ENCODE results near the gene HS3ST5.
A peak's percentile ranks its signal among the peaks of the same experiment; 100 is the strongest.

The HS3ST5 gene

DNA sequence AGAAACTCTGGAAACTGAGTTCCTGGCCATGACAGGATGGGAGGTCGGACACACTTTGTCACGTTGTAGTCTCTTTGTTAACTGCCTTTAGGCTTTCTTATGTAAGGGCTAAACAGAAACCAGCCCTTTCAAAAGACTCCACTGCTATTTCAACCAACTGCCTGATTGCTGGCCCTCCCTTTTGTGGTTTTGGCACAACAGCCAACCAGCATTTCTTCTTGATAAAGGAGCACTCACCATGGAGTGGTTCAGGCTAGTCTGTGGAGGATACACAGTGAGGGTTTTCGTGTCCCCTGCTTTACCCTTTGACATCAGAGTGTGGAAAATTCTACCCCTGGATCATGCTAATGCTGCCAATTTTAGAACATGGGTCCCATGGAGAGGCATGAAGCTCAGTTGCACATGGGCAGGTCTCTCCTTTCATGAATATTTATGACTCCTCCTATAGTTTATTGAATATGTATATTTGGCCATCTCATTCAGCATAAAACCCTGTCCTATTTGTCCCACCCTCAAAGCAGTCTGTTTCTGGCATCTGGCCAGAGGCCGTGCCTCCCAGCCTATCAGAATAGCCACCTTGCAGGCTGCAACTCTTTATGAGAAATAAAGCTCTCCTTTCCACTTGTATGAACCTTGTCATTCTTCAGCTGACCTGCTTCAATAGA is 148.3 kb downstream of the HS3ST5 start:
- FAIRE-seq, result no peak
- TF ChIP-seq POLR2A (IDR thresholded peaks at IDR 0.05; ENCODE audit: low read depth, low read length) (no peak), POU2F2 (IDR thresholded peaks at IDR 0.05; ENCODE audit: low read depth, low read length) (no peak), TAF1 (IDR thresholded peaks at IDR 0.05; ENCODE audit: low read depth, low read length) (no peak), POLR2AphosphoS5 (IDR thresholded peaks at IDR 0.05; ENCODE audit: low read depth, low read length) (no peak)
- DNase-seq (ENCODE audit: insufficient read length, low spot score), result no peak

DNA sequence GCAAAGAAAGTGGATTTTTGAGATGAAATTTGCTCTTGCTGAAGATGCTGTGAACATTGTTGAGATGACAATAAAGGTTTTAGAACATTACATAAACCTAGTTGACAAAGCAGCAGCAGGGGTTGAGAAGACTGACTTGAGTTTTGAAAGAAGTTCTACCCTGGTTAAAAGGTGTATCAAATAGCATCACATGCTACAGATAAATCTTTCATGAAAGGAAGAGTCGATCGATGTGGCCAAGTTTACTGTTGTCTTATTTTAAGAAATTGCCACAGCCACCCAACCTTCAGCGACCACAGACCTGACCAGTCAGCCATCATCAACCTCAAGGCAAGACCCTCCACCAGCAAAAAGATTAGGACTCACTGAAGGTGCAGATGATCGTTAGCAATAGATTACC is 155.3 kb downstream of the HS3ST5 start:
- TF ChIP-seq POLR2A (IDR thresholded peaks at IDR 0.05; ENCODE audit: low read depth, low read length) (no peak), POLR2AphosphoS5 (IDR thresholded peaks at IDR 0.05; ENCODE audit: low read depth, low read length) (no peak), POU2F2 (IDR thresholded peaks at IDR 0.05; ENCODE audit: low read depth, low read length) (no peak), SPI1 (IDR thresholded peaks at IDR 0.05; ENCODE audit: low read depth, low read length) (no peak), TAF1 (IDR thresholded peaks at IDR 0.05; ENCODE audit: low read depth, low read length) (no peak), PAX5 (IDR thresholded peaks at IDR 0.05; ENCODE audit: insufficient read depth, low read length, severe bottlenecking) (no peak)
- FAIRE-seq (no peak), DNase-seq (ENCODE audit: insufficient read length, low spot score) (no peak)

- no peak for TF ChIP-seq PAX5 (IDR thresholded peaks at IDR 0.05; ENCODE audit: insufficient read depth, low read length, severe bottlenecking)
- TF ChIP-seq TAF1 (IDR thresholded peaks at IDR 0.05; ENCODE audit: low read depth, low read length), result no peak
- no peak for DNase-seq (ENCODE audit: insufficient read length, low spot score)
- FAIRE-seq, result no peak
Observed at GRCh38 chr6:114181664-114182063, 161.2 kb downstream of the HS3ST5 start.

GRCh38 chr6:114179411-114179810 is 163.4 kb downstream of the HS3ST5 start:
- TF ChIP-seq TAF1 (IDR thresholded peaks at IDR 0.05; ENCODE audit: low read depth, low read length) (no peak), SPI1 (IDR thresholded peaks at IDR 0.05; ENCODE audit: low read depth, low read length) (no peak), POLR2A (IDR thresholded peaks at IDR 0.05; ENCODE audit: low read depth, low read length) (no peak), POLR2AphosphoS5 (IDR thresholded peaks at IDR 0.05; ENCODE audit: low read depth, low read length) (no peak), POU2F2 (IDR thresholded peaks at IDR 0.05; ENCODE audit: low read depth, low read length) (no peak), PAX5 (IDR thresholded peaks at IDR 0.05; ENCODE audit: insufficient read depth, low read length, severe bottlenecking) (no peak)
- no peak for FAIRE-seq
- no peak for DNase-seq (ENCODE audit: insufficient read length, low spot score)

- no peak for DNase-seq (ENCODE audit: insufficient read length, low spot score)
- TF ChIP-seq SPI1 (IDR thresholded peaks at IDR 0.05; ENCODE audit: low read depth, low read length) (0 out of 2 replicates have a peak, but pooled peaks have one; percentile 3), POU2F2 (IDR thresholded peaks at IDR 0.05; ENCODE audit: low read depth, low read length) (no peak)
- no peak for FAIRE-seq
Observed at GRCh38 chr6:114176726-114177125, 166.1 kb downstream of the HS3ST5 start.

DNA sequence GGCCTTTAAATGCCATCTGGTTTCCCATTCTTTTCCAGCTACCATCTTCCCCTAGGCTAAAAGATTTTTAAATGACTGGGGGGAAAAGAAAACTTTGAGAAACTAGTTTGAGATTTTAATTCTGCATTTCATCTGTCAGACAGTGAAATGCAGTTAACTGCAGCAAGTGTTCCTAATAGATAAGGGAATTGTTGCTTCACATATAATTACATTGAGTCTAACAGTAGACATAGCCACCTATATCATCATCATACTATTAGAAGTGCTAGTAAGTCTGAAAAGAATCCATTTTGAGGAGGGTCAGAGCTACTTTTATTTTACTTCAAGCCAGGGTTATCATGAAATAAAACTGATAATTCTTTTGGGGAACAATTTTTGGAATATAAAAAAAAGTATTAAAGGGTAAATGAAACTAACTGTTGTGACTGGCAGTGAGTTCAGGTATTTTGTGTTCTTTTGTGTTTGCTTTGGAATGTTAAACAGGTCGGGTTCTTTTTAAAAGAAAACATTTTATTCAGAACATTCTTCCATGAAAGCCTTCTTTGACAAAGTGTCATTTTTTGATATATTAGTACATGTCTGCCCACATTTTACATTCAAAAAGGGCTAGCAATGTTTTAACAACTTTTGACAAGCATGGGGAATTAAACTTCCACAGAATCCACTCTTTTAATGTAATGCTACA is 170.1 kb downstream of the HS3ST5 start:
- TF ChIP-seq TAF1 (IDR thresholded peaks at IDR 0.05; ENCODE audit: low read depth, low read length), result no peak
- no peak for TF ChIP-seq POU2F2 (IDR thresholded peaks at IDR 0.05; ENCODE audit: low read depth, low read length)
- no peak for TF ChIP-seq POLR2AphosphoS5 (IDR thresholded peaks at IDR 0.05; ENCODE audit: low read depth, low read length)
- no peak for TF ChIP-seq POLR2A (IDR thresholded peaks at IDR 0.05; ENCODE audit: low read depth, low read length)
- no peak for TF ChIP-seq SPI1 (IDR thresholded peaks at IDR 0.05; ENCODE audit: low read depth, low read length)
- TF ChIP-seq PAX5 (IDR thresholded peaks at IDR 0.05; ENCODE audit: insufficient read depth, low read length, severe bottlenecking), result no peak
- no peak for FAIRE-seq

GRCh38 chr6:114171473-114171872 is 171.3 kb downstream of the HS3ST5 start:
- DNase-seq (ENCODE audit: insufficient read length, low spot score) (no peak), FAIRE-seq (no peak)
- TF ChIP-seq POU2F2 (IDR thresholded peaks at IDR 0.05; ENCODE audit: low read depth, low read length) (no peak), PAX5 (IDR thresholded peaks at IDR 0.05; ENCODE audit: insufficient read depth, low read length, severe bottlenecking) (no peak)

More for the DNA sequence above, 170.1 kb downstream of the HS3ST5 start:
- DNase-seq (ENCODE audit: insufficient read length, low spot score), result no peak

DNA sequence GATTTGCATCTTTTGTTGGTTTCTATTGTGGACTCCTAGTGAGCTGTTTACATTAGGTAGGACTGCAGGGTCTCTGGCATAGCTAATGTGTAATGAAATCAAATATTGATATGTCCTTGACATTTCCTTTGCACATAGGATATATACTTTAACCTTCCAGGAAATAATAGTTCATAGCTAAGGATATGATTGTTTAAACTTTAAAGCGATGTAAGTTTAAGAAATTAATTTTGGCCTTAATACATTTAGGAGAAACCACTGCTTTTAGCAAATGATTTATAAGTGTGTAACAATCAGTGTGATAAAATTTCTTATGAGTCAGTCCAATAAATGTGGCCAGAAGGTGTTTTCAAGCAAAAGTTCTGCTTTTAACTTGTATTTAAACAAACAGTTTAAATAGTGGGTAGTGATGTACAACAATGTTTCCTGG is 171.8 kb downstream of the HS3ST5 start:
- FAIRE-seq (no peak), DNase-seq (ENCODE audit: insufficient read length, low spot score) (no peak)
- TF ChIP-seq POU2F2 (IDR thresholded peaks at IDR 0.05; ENCODE audit: low read depth, low read length) (no peak), POLR2A (IDR thresholded peaks at IDR 0.05; ENCODE audit: low read depth, low read length) (no peak), PAX5 (IDR thresholded peaks at IDR 0.05; ENCODE audit: insufficient read depth, low read length, severe bottlenecking) (no peak), TAF1 (IDR thresholded peaks at IDR 0.05; ENCODE audit: low read depth, low read length) (no peak), SPI1 (IDR thresholded peaks at IDR 0.05; ENCODE audit: low read depth, low read length) (no peak), POLR2AphosphoS5 (IDR thresholded peaks at IDR 0.05; ENCODE audit: low read depth, low read length) (no peak)

DNA sequence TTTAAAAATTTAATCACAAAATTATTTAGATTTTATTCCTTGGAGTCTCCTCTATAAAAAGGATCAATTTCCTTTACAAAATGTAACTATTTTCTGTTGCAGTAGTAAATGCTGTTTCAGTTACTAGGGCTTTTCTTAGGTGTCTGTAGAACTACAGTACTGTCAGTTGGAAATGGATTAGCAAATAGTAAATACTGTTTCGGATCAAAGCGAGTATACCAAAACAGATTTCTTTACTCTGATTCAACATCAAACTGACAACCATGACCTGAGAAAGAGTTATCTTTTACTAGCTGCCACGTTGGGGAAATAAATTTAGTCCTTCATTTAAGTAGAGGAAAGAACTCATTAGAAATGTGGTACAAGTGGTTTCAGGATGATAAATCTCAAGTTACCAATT is 172.5 kb downstream of the HS3ST5 start:
- TF ChIP-seq POLR2AphosphoS5 (IDR thresholded peaks at IDR 0.05; ENCODE audit: low read depth, low read length) (no peak), POU2F2 (IDR thresholded peaks at IDR 0.05; ENCODE audit: low read depth, low read length) (no peak), SPI1 (IDR thresholded peaks at IDR 0.05; ENCODE audit: low read depth, low read length) (no peak), POLR2A (IDR thresholded peaks at IDR 0.05; ENCODE audit: low read depth, low read length) (no peak), PAX5 (IDR thresholded peaks at IDR 0.05; ENCODE audit: insufficient read depth, low read length, severe bottlenecking) (no peak), TAF1 (IDR thresholded peaks at IDR 0.05; ENCODE audit: low read depth, low read length) (no peak)
- FAIRE-seq, result no peak

GRCh38 chr6:114169763-114170162 is 173.1 kb downstream of the HS3ST5 start:
- TF ChIP-seq POU2F2 (IDR thresholded peaks at IDR 0.05; ENCODE audit: low read depth, low read length) (no peak), SPI1 (IDR thresholded peaks at IDR 0.05; ENCODE audit: low read depth, low read length) (no peak), POLR2AphosphoS5 (IDR thresholded peaks at IDR 0.05; ENCODE audit: low read depth, low read length) (no peak), TAF1 (IDR thresholded peaks at IDR 0.05; ENCODE audit: low read depth, low read length) (no peak), PAX5 (IDR thresholded peaks at IDR 0.05; ENCODE audit: insufficient read depth, low read length, severe bottlenecking) (no peak), POLR2A (IDR thresholded peaks at IDR 0.05; ENCODE audit: low read depth, low read length) (no peak)
- DNase-seq (ENCODE audit: insufficient read length, low spot score), result no peak
- FAIRE-seq, result no peak

More for the DNA sequence above, 172.5 kb downstream of the HS3ST5 start:
- no peak for DNase-seq (ENCODE audit: insufficient read length, low spot score)
